D721Med (cell line): ENCODE data around the gene WDR88.

Experiments
- DNase-seq: peaks from one replicate; pipeline ENCODE4 v3.0.0; 2011; ENCODE audit warnings: low spot score; ENCODE audit not compliant: insufficient read length
- FAIRE-seq: peaks from 2 replicates; lab custom pipeline; 2011; peaks lifted over from hg19 to GRCh38; lab: Jason Lieb, UNC
- TF ChIP-seq, protein P1 (sequence below): IDR thresholded peaks from 2 replicates; pipeline ENCODE4 v1.5.1; 2012; ENCODE audit warnings: mild to moderate bottlenecking, control low read depth; ENCODE audit not compliant: insufficient read depth; ENCODE audit errors: missing control alignments

WDR88 gene

DNA sequence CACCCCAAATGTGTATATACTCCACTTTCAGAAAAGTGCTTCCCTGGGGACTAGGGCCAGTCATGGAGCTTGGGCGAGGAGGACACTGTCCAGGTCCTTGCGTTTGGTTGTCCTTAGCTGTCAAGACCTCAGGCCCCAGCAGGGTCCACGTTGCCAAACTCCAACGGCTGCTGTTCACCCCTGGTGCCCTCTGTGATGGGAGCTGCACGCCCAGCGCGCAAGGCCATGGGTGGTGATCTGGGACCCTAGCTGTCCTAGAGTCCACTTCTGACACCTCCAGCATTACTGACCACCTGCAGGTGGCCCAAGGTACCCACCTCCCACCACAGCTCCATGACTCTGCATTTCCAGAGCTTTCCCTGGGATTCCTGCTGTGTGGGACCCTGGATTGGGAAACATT is 66.3 kb downstream of the WDR88 start:
- FAIRE-seq = no peak
- no peak for DNase-seq
- TF ChIP-seq, protein P1, sequence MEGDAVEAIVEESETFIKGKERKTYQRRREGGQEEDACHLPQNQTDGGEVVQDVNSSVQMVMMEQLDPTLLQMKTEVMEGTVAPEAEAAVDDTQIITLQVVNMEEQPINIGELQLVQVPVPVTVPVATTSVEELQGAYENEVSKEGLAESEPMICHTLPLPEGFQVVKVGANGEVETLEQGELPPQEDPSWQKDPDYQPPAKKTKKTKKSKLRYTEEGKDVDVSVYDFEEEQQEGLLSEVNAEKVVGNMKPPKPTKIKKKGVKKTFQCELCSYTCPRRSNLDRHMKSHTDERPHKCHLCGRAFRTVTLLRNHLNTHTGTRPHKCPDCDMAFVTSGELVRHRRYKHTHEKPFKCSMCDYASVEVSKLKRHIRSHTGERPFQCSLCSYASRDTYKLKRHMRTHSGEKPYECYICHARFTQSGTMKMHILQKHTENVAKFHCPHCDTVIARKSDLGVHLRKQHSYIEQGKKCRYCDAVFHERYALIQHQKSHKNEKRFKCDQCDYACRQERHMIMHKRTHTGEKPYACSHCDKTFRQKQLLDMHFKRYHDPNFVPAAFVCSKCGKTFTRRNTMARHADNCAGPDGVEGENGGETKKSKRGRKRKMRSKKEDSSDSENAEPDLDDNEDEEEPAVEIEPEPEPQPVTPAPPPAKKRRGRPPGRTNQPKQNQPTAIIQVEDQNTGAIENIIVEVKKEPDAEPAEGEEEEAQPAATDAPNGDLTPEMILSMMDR = no peak

DNA sequence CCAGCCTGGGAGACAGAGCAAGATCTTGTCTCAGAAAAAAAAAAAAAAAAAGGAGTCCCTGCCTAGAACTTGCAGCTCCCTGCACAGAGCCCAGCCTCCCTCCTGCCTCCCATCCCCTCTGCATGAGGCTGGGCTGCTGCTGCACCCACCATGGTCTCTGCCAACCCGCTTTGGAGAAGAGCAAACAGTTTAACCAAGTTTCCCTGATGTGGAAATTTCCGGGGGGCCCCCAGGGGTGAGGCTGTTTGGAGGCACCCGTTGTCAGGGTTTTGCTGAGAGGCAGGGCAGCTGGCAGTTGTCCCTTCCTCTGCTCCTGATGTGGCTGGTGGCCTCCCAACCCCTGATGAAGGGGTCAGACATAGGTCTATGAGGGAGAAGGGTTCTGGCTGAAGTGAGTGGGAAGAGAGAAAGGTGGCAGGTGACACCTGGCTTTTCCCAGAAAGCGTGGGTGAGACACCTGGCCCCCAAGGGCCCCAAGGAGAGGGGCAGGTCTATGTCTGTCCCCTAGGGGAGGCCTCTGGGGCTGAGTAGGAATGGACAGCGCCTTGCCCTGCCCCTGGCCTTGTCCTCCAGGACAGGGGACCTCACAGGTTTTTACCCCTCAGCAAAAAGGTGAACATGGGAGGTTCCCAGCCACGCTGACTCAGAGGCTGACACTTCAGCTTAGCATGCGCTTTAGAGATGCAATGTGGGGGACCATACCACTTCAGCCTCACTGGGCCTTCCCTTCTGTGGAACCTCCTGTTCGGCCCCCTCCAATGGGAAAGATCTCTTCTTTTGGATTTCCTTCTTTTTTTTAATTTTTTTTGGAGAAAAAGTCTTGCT is 67.7 kb downstream of the WDR88 start:
- FAIRE-seq = no peak
- no peak for DNase-seq
- TF ChIP-seq, protein P1 = no peak

DNA sequence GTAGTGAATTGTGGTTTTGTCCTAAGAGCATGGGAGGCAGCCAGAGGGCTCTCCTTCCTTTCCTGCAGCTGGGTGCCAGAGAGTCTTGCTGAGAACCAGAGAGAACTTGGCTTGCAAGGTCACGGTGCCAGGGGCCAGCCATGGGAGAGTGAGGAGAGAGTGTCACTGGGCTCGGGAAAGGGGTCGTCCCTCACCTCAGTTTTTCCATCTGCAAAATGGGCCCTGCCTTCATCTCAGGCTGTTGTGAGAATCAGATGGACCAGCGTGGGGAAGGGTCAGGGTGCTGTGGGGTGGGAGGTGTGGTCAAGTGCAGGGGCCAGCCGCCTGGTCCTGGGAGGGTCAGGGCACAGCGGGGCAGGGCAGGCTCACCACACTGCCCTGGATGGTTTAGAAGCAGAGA is 69.6 kb downstream of the WDR88 start:
- FAIRE-seq = no peak
- TF ChIP-seq, protein P1 = no peak
- DNase-seq = no peak

DNA sequence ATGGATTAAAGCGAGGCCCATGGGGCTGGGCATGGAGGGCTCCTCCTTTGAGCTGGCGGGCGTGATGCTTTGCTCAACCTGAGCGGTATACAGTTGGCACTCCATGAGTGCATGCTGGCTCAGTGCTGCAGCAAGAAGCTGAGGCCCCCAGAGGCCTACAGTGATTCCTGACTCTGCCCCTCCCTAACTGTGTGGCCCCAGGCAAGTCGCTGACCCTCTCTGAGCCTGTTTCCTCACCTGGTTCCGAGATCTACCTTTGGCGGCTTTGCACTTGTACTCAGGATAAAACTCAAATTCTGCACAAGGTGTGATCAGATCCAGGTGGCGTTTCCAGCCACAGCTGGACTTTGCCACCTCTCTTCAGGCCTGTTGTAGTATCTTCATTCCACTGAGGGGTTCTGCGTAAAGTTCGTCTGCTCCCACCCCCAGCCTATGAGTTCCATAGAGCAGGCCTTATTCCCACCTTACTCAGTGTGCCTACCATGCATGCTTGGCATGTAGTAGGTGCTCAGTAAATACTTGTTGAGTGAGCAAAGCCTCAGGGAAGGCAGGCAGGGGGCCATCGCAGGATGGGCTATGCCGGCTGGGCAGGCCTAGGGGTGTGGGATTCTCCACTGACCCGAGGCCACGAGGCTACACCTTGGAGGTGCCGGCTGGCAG is 70.1 kb downstream of the WDR88 start:
- no peak for FAIRE-seq
- DNase-seq = no peak
- TF ChIP-seq, protein P1 = no peak

DNA sequence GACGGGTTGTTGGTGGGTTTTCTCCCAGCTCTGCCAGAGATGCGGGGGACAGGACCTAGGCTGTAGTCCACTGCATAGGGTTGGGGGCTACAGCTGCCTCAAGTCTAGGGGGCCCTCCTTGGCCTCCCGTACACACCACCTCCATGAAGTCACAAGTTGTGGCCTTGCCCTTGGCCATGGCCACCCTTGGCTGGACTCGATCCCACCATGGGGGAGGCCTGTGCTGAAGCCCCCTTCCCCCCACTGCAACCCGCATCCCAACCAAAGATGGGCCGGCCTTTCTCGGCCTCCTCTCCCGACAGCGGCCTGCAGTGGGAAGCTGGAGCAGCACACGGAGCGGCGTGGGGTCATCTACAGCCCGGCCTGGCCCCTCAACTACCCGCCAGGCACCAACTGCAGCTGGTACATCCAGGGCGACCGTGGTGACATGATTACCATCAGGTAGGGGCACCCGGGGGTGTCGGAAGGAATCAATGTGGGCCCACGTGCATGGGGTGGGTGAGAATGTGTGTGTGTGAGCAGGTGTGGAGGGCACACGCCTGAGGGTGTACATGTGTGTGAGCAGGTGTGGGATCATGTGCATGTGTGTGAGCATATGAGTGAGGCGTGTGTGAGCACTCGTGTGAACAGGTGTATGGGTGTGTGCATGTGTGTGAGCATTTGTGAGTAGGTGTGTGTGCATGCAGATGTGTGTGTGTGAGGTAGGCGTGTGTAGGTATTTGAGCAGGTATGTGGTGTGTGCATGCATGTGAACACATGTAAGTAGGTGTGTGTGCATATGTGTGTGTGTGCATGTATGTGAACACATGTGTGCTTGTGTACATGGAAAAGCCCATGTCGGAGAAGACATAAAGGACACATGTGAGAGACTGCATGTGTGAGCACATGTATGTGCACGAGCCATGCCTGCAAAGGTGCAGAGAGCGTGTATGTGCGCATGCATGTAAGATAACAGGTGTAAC is 70.9 kb downstream of the WDR88 start:
- TF ChIP-seq, protein P1 = no peak
- FAIRE-seq (no peak), DNase-seq (no peak)

DNA sequence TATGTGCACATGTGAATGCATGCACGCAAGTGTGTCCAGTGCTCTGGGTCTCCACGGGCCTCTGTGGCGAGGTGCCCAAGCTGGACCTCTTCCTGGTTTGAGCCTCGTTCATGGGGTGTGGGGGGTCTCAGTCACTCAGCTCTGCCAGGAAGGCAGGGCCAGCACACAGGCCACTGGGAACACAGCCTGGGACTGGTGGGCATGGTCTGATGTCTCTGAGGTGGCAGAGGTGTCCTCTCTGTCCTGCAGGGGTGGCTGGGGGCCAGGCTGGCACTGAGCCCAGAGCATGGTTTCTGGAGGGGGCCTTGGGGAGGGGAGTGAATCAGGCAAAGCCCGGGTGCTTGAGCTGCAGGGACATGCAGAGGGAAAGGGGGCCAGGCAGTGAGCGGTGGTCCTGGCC is 71.6 kb downstream of the WDR88 start:
- FAIRE-seq (no peak), DNase-seq (no peak)
- TF ChIP-seq, protein P1 = no peak
